ENCODE data around the gene POLN. TPM values are rescaled to one million over a fixed set of nuclear protein-coding genes. Genes with fewer than 3 reads are reported as not detected.
A peak's percentile ranks its signal among the peaks of the same experiment; 100 is the strongest.

POLN gene
- total RNA-seq, 1 experiment from 2014 or later = 0.26 TPM

- Histone ChIP-seq H3K27ac (ENCODE audit: low read length) (no peak overlapping the region), H4K20me1 (ENCODE audit: low read length) (no peaks in the 10 kb centered on the region), H3K9ac (ENCODE audit: low read length) (no peak overlapping the region), H3K9me2 (replicated peaks; ENCODE audit: low read length) (no peaks in the 10 kb centered on the region), H2AFZ (ENCODE audit: low read length) (no peak overlapping the region), H3K9me3 (ENCODE audit: low read length) (no peaks in the 10 kb centered on the region), H3K27me3 (ENCODE audit: low read length) (no peaks in the 10 kb centered on the region), H3F3A (ENCODE audit: low read length, unreplicated experiment) (no peaks in the 10 kb centered on the region), H3K4me2 (ENCODE audit: low read length) (no peak overlapping the region), H3K79me2 (ENCODE audit: low read length) (no peaks in the 10 kb centered on the region), H3K4me1 (ENCODE audit: insufficient read depth, low read length) (no peaks in the 10 kb centered on the region), H3K4me3 (ENCODE audit: low read length) (no peak overlapping the region), H3K36me3 (ENCODE audit: low read depth, low read length) (no peaks in the 10 kb centered on the region)
- BruUV-seq (replicated peaks) = no TSS peak
- ATAC-seq (no peak), DNase-seq (no peak)
- POLR2A ChIA-PET (ENCODE audit: unreplicated experiment) = no interaction called here
- TF ChIP-seq EZH2phosphoT487 (IDR thresholded peaks at IDR 0.05; ENCODE audit: borderline replicate concordance, low read length) (no peak), CTCF (conservative IDR thresholded peaks at IDR 0.05; ENCODE audit: low read depth, low read length) (no peak), EZH2 (IDR thresholded peaks at IDR 0.05; ENCODE audit: low read length, unreplicated experiment) (no peak)
- CTCF ChIA-PET = no interaction called here
- intact Hi-C loops (cut with micrococcal nuclease) = no loop called here
These were observed 86.7 kb downstream of the POLN start for GRCh38 chr4:2155246-2155645.

GRCh38 chr4:2154215-2154740 is 87.6 kb downstream of the POLN start:
- peak; percentile 49 for DNase-seq

More at GRCh38 chr4:2154215-2154740, 87.6 kb downstream of the POLN start:
- no peaks in the 10 kb centered on the region for H3F3A ChIP-seq (ENCODE audit: low read length, unreplicated experiment)
- no peaks in the 10 kb centered on the region for H3K27me3 ChIP-seq (ENCODE audit: low read length)
- H3K79me2 ChIP-seq (ENCODE audit: low read length) = no peaks in the 10 kb centered on the region
- no peaks in the 10 kb centered on the region for H3K9me2 ChIP-seq (replicated peaks; ENCODE audit: low read length)
- no peaks in the 10 kb centered on the region for H3K4me1 ChIP-seq (ENCODE audit: insufficient read depth, low read length)
- H2AFZ ChIP-seq (ENCODE audit: low read length) = no peak overlapping the region
- TF ChIP-seq EZH2 (IDR thresholded peaks at IDR 0.05; ENCODE audit: low read length, unreplicated experiment) (no peak), CTCF (conservative IDR thresholded peaks at IDR 0.05; ENCODE audit: low read depth, low read length) (no peak), EZH2phosphoT487 (IDR thresholded peaks at IDR 0.05; ENCODE audit: borderline replicate concordance, low read length) (no peak)
- no peaks in the 10 kb centered on the region for H3K36me3 ChIP-seq (ENCODE audit: low read depth, low read length)
- no peaks in the 10 kb centered on the region for H3K9me3 ChIP-seq (ENCODE audit: low read length)
- intact Hi-C loops (cut with micrococcal nuclease) = no loop called here
- BruUV-seq (replicated peaks) = no TSS peak
- H3K9ac ChIP-seq (ENCODE audit: low read length) = no peak overlapping the region
- no peak for ATAC-seq
- CTCF ChIA-PET = no interaction called here
- H3K4me3 ChIP-seq (ENCODE audit: low read length) = no peak overlapping the region
- POLR2A ChIA-PET (ENCODE audit: unreplicated experiment) = no interaction called here
- H4K20me1 ChIP-seq (ENCODE audit: low read length) = no peaks in the 10 kb centered on the region
- H3K4me2 ChIP-seq (ENCODE audit: low read length) = no peak overlapping the region
- no peak overlapping the region for H3K27ac ChIP-seq (ENCODE audit: low read length)

All from PC-3 (cell line).